ENCODE measurements around the gene BRD1.

- TF ChIP-seq CTCF (conservative IDR thresholded peaks at IDR 0.05; ENCODE audit: low read depth, low read length) (no peak), EZH2 (IDR thresholded peaks at IDR 0.05; ENCODE audit: low read length, unreplicated experiment) (no peak), EZH2phosphoT487 (IDR thresholded peaks at IDR 0.05; ENCODE audit: borderline replicate concordance, low read length) (no peak)
Observed at GRCh38 chr22:49752598-49753091, 75.0 kb downstream of the BRD1 start.
